Measurements from ENCODE around the gene KRT24.

KRT24 gene

DNA sequence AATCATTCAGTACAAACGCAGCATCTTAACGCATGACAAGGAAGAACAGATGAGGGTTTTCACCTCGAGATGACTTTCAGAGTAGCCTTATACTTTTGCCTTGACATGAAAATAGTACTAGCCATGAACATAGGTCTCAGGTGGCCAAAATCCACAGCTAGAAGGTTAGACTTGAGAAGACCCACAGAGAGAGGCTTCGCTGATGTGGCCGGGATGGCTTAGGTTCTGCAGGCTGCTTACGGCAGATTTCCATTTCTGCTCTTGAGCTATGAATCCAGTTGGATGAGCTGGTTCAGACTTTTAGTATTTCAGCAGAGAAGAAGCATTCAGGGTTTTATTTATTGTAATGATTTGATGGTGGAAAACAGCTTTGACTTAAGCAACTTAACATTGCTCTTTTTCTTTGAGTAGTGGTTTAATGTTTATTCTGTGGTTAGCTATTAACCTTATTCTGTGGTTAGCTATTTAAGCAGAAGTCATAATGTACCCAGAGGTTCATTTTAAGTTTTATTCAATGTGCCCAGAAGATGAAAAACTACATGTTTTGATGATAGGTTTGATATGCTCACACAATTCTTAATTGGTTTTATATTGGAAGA, 7.6 kb downstream of the KRT24 start:
- no peak for DNase-seq (ENCODE audit: low read depth in 1 of 2, low spot score in 1 of 2)

- no peak for DNase-seq (ENCODE audit: low read depth in 1 of 2, low spot score in 1 of 2)
These were observed 9.0 kb downstream of the KRT24 start for GRCh38 chr17:40694584-40694983.

DNA sequence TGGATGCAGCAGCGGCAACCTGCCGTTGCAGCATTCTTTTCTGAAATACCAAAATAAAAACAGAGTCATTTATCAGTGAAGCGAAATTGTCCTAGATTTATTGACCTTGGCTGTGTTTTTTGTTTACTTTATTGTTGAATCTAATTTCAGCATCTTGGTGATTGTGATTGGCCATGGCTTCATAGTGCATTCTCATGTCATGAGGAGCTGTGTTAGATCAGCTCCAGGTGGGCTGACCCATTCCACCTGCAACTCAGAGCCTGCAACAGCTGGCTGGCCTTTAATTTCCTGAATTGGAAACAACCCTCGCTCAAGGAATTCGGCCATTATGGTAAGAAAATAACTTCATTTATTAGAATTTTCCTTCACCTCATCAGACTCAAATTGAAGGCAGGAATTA, 16.4 kb downstream of the KRT24 start:
- no peak for DNase-seq (ENCODE audit: low read depth in 1 of 2, low spot score in 1 of 2)

DNA sequence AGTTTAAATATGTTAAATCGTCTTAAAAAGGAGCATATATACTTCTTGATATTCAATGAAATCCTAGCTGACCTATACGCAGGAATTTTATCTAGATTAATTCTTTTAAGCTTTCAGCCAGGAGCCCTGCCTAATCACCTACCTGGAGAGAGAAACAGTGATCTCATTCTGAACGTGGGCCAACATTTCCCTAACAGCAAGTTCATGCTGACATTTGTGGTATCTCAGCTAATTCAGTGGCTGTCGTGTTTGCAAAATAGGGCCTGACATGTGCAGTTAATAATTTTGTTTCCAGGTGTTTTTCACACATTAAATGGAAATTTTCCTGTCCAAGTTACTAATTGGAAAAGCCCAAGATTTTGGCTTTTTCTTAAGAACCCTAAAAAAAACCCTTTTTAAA, 17.4 kb downstream of the KRT24 start:
- DNase-seq (ENCODE audit: low read depth in 1 of 2, low spot score in 1 of 2) = no peak

GRCh38 chr17:40680998-40681397, 22.6 kb downstream of the KRT24 start:
- no peak for DNase-seq (ENCODE audit: low read depth in 1 of 2, low spot score in 1 of 2)

DNA sequence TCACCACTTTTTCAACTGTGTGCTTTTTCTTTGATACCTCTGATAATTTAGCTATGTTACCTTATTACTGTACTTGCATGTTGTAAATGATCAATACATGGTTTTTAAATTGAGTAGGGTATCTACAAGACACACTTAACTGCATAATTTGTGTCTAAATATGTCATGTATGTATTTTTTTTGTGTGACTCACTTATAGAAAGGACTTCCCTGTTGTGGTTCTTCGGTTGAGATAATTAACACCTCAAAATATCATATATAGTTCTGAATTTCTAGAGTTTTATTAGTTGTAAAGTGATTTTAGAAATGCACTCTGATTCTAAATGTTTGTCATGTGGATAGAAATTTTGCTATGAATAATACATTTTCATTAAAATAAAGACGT, 24.0 kb downstream of the KRT24 start:
- DNase-seq (ENCODE audit: low read depth in 1 of 2, low spot score in 1 of 2) = no peak

DNA sequence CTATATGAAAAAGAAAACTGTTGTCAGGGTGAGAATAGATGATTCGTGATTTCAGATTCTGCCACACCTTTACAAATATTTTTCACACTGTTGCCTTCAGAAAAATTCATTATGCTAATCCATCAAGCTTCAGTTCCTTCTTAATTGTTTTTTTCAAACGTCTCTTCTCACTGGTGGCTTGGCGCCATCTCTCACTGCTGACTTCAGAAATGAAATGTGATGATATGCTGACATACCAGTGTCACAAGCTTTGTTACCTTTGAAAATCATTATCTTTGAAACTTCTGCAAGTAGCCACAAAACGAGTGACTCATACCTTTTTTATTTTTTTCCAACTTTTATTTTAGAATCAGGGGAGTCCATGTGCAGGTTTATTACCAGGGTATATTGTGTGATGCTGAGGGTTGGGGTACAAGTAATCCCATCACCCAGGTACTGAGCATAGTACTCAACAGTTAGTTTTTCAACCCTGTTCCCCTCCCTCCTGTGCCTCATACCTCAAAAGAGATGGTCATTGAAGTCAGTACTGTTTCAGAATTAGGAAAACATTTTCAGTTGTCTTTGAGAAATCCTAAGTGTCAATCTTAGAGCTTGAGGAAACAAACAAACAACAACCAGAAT, 24.5 kb downstream of the KRT24 start:
- DNase-seq (ENCODE audit: low read depth in 1 of 2, low spot score in 1 of 2) = no peak

DNA sequence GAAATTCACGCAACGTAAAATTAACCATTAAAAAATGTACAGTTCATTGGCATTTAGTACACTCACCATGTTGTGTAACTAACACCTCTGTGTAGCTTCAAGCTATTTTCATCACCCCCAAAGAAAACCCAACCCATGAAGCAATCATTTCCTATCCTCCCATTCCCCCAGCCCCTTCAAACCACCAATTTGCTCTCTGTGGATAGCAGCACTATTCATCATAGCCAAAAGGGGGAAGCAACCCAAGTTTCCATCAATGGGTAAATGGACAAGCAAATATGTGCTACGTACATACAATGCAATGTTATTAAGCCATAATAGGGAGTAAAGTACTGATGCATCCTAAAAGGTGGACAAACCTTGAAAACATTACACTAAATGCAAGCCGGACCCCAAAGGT, 27.6 kb downstream of the KRT24 start:
- no peak for DNase-seq (ENCODE audit: low read depth in 1 of 2, low spot score in 1 of 2)

DNA sequence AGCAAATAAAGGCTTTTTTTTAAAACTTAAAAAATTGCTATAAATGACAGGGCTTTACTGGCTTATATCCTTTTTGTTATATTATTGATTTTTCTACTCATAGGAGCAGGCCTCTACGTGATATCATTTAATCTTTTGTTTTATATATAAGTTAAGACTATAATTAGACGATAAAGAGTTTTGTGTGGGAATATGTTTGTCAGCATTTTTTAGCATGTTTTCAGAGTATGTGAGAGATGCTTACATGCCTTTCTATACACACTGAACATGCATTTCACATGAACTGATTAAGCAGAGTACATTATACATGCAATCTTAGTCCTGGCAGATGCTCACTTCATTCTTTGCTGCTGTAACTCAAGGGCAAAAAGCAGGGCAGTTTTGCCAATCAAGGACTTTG, 30.9 kb downstream of the KRT24 start:
- DNase-seq (ENCODE audit: low read depth in 1 of 2, low spot score in 1 of 2) = no peak

DNA sequence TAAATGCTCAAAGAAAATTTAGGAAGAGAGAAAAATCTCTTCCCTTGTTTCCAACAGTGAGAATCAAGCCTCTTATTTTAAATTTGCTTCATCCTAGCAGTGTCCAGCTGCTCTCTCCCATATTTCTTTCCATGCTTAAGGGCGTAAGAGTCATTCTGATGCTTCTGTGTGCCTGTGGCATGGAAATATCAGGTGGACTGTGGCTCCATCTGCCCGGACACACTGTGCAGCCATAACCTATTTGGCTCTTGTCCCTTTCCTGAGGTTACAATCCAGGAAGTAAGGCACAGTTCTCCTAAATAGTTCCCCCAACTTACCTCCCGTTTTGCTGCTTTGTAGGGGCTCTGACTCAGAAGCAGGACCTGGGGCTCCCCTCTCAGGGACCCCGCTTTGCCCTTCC, 32.3 kb downstream of the KRT24 start:
- DNase-seq (ENCODE audit: low read depth in 1 of 2, low spot score in 1 of 2) = no peak

- no peak for DNase-seq (ENCODE audit: low read depth in 1 of 2, low spot score in 1 of 2)
These were observed 37.2 kb downstream of the KRT24 start for GRCh38 chr17:40666331-40666730.

GRCh38 chr17:40664582-40665333, 38.8 kb downstream of the KRT24 start, which contains the start of gene KRT222:
Gene KRT222, minus strand, starts transcription at chr17:40665177. Its CDS starts 78 bp downstream, at chr17:40665099.
- no peak for DNase-seq (ENCODE audit: low read depth in 1 of 2, low spot score in 1 of 2)

DNA sequence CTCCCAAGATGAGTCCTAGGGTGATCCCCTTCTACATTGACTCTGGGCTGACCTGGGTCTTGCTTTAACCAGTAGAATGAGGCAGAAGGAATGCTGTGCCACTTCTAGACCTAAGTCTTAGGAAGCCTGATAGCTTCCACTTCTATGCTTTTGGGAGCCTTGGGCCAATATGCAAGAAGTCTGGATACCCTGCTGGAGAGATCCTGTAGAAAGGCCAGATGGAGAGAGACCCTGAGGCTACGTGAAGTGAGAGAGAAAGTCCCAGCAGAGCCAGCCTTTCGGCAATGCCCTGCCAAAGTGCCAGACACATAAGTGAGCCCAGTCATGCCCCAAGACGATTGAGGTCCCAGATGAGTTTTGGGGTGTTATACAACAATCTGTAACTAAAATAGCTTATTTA, 40.3 kb downstream of the KRT24 start:
- no peak for DNase-seq (ENCODE audit: low read depth in 1 of 2, low spot score in 1 of 2)

DNA sequence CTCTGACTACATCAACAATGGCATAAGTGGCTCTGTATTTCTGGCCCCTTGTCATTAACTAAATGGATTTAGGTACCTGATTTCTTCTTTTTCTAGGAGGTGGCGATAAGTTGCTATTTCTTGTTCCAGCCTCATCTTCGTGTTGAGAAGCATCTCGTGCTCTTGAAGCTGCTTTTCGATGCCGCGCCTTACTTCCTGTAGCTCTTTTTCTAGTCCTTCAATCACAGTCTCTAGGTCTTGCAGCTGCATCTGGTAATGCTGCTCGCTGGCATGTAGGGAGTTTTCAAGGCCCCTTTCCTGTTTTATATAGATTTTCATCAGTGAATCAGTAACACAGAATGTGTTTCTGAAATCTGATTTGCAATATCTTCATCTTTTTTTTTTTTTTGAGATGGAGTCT, 43.6 kb downstream of the KRT24 start:
- no peak for DNase-seq (ENCODE audit: low read depth in 1 of 2, low spot score in 1 of 2)

DNA sequence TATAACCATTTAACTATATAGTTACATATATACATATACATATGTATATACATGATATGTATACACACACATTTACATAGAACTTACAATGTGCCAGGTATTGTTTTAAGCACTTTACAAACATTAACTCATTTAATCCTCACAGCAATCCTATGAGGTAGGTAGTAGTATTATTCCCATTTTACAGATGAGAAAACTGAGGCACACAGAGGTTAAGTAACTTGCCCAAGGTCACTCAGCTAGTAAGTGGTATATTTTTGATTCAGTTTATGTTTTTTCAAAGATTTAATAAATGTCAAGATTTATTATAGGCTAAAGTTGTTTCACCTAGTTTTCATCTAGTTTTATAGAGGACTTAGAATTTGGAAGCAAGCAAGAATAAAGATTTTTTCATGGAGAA, 45.2 kb downstream of the KRT24 start:
- DNase-seq (ENCODE audit: low read depth in 1 of 2, low spot score in 1 of 2) = no peak

DNA sequence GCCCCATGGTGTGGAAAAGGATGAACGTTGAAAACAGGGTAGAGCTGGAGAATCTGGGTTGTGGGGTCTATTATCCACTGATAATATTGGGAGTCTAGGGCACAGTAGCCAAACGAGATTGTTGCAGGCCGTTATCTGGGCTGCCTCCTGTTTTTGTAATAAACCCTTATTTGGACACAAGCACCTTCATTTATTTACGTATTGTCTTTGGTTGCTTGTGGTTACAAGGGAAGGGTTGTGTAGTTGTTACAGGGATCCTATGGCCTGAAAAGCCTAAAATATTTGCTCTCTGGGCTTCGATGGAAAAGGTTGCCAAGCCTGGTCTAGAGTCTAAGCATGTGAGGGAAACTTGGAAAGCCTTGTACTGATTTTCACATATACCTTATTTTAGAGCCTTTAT, 51.6 kb downstream of the KRT24 start:
- no peak for DNase-seq (ENCODE audit: low read depth in 1 of 2, low spot score in 1 of 2)

GRCh38 chr17:40648384-40648968, 55.1 kb downstream of the KRT24 start:
- DNase-seq (ENCODE audit: low read depth in 1 of 2, low spot score in 1 of 2) = no peak
